GM06990 (cell line): ENCODE measurements around the gene CAMK2N1.

Experiments
- DNase-seq: peaks from one replicate; pipeline ENCODE4 v3.0.0-alpha.2; 2011; ENCODE audit not compliant: insufficient read length; ENCODE audit errors: extremely low read depth
- H3K27me3 ChIP-seq: replicated peaks from 2 replicates; pipeline ENCODE4 v1.6.0; 2011; ENCODE audit warnings: low read length; ENCODE audit not compliant: control insufficient read depth, insufficient read depth
- H3K36me3 ChIP-seq: 2 replicates; pipeline ENCODE4 v1.5.1; 2011; ENCODE audit warnings: low read length; ENCODE audit not compliant: control insufficient read depth, insufficient read depth
- H3K4me3 ChIP-seq: replicated peaks from 2 replicates; pipeline ENCODE4 v1.5.1; 2011; ENCODE audit warnings: low read depth, mild to moderate bottlenecking, control low read depth, low read length
- CTCF ChIP-seq: IDR thresholded peaks from 2 replicates; pipeline ENCODE4 v1.5.1; 2011; ENCODE audit warnings: low read length, control low read depth, mild to moderate bottlenecking, inconsistent platforms; ENCODE audit not compliant: insufficient read depth, poor library complexity, severe bottlenecking

CAMK2N1 gene

GRCh38 chr1:20479840-20480239 lies 6.2 kb downstream of the CAMK2N1 start:
- no peaks in the 10 kb centered on the region; the same call in 1 of the 2 replicates for H3K27me3 ChIP-seq
- no peak overlapping the region for H3K4me3 ChIP-seq
- no peak for DNase-seq
- no peak for TF ChIP-seq CTCF
- no peaks in the 10 kb centered on the region for H3K36me3 ChIP-seq

- TF ChIP-seq CTCF: no peak
- DNase-seq: no peak
- Histone ChIP-seq H3K27me3 (no peaks in the 10 kb centered on the region; the same call in 1 of the 2 replicates), H3K36me3 (no peaks in the 10 kb centered on the region), H3K4me3 (no peak overlapping the region)
These were observed 7.9 kb downstream of the CAMK2N1 start for GRCh38 chr1:20478057-20478635.

- H3K36me3 ChIP-seq: no peaks in the 10 kb centered on the region
- no peak for DNase-seq
- no peak overlapping the region for H3K4me3 ChIP-seq
- no peak for TF ChIP-seq CTCF
- no peaks in the 10 kb centered on the region; the same call in 1 of the 2 replicates for H3K27me3 ChIP-seq
These were observed 8.5 kb downstream of the CAMK2N1 start for GRCh38 chr1:20477348-20478056.

GRCh38 chr1:20476265-20477038 lies 9.6 kb downstream of the CAMK2N1 start:
- DNase-seq: no peak
- H3K27me3 ChIP-seq: no peaks in the 10 kb centered on the region; the same call in 1 of the 2 replicates
- TF ChIP-seq CTCF: no peak
- no peak overlapping the region for H3K4me3 ChIP-seq
- H3K36me3 ChIP-seq: no peaks in the 10 kb centered on the region

GRCh38 chr1:20474996-20475395 lies 11.0 kb downstream of the CAMK2N1 start:
- no peak for TF ChIP-seq CTCF
- no peaks in the 10 kb centered on the region for H3K36me3 ChIP-seq
- no peaks in the 10 kb centered on the region; the same call in 1 of the 2 replicates for H3K27me3 ChIP-seq
- no peak for DNase-seq
- no peak overlapping the region for H3K4me3 ChIP-seq
